22Rv1 (cell line): ENCODE measurements around the gene COX19.

Source experiments
- CTCF ChIP-seq: fragments of 450-650 bp; IDR thresholded peaks from 2 replicates; pipeline ENCODE4 v1.5.1; 2017; ENCODE audit warnings: mild to moderate bottlenecking
- ZFX ChIP-seq: fragments of 450-650 bp; IDR thresholded peaks from 2 replicates; pipeline ENCODE4 v1.6.1; 2017; ENCODE audit warnings: antibody characterized with exemption, borderline replicate concordance

GRCh38 chr7:1024331-1024841 lies 49.0 kb upstream of the COX19 start:
- TF ChIP-seq CTCF: no peak
- no peak for TF ChIP-seq ZFX
